Fibroblast of mammary gland (primary cell): ENCODE results near the gene ARHGAP15.
A peak's percentile ranks its signal among the peaks of the same experiment; 100 is the strongest.

Experiments used
- DNase-seq: peaks from one replicate; pipeline ENCODE4 v3.0.0-alpha.2; 2010; ENCODE audit warnings: low read depth
- H3K4me3 ChIP-seq: 2 replicates; pipeline ENCODE4 v1.5.1; 2011; ENCODE audit warnings: low read depth, mild to moderate bottlenecking, low read length, moderate library complexity; ENCODE audit not compliant: control insufficient read depth
- CTCF ChIP-seq: conservative IDR thresholded peaks from 2 replicates; pipeline ENCODE4 v1.5.1; 2011; ENCODE audit warnings: low read depth, low read length, inconsistent platforms; ENCODE audit not compliant: control insufficient read depth, insufficient read depth

The ARHGAP15 gene

DNA sequence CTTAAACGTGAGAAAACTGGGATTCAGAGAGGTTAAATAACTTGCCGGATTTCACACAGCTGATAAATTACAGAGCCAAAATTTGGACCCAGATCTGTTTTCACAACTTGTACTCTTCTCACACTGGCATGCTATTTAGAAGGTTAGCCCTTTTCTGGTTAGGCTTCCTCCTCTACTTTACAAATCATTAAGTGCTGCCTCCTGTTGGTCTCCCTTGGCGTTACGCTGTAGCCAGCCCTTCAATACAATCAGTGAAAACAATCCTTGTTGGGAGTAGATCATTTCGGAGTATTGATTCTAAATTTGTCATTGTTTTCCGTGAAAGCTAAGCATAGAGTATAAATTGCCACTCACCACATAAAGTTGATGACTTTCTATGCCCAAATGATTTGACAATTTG lies 153.5 kb downstream of the ARHGAP15 start:
- DNase-seq = no peak
- peak; percentile 34 for TF ChIP-seq CTCF
- no peak overlapping the region for H3K4me3 ChIP-seq

DNA sequence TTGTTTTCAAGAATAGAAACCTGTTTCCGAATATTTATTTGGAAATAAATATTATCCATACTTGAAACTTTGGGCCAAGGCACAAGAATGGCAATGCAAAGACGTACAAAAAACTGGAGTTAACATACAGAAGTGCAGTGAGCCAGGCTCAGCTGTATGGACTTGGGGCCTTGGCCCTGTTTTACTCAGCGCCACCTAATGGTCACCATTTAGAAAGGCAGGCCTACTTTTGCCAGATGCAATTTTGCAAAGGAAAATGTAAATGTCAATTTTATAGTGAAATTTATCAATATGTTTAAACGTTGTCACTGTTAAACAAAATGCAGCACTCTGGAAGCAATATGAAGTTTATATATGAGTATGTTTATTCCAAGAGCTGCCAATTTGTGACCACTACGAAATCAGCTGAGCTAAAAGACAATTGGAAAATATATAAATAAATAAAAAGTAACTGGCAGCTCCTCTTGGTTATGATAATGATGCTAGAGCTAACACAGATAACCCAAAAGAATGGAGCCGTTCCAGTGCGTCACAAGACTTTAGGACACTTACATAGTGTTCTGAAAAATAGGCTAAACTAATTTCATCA lies 155.0 kb downstream of the ARHGAP15 start:
- peak; percentile 55 for DNase-seq
- peak; percentile 86 for TF ChIP-seq CTCF
- no peak overlapping the region for H3K4me3 ChIP-seq

DNA sequence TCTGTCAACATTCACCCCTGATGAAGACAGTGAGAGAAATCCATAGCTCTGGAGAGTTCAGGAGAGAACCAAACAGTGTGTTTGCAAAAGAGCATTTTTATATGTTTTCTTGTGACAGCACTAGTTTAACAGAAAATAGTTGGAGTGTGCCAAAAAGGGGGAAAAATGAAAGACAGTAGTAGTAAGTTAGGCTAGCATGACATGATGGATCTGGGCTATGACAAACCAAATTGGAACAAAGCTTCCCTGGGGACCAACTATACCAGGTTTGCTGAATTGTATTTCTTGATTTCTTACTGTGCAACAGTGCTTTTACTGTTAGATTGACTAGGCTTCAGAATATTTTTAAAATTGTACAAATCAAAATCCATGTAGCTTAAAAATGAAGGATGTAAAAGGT lies 159.8 kb downstream of the ARHGAP15 start:
- no peak for DNase-seq
- no peak for TF ChIP-seq CTCF
- H3K4me3 ChIP-seq = no peak overlapping the region

DNA sequence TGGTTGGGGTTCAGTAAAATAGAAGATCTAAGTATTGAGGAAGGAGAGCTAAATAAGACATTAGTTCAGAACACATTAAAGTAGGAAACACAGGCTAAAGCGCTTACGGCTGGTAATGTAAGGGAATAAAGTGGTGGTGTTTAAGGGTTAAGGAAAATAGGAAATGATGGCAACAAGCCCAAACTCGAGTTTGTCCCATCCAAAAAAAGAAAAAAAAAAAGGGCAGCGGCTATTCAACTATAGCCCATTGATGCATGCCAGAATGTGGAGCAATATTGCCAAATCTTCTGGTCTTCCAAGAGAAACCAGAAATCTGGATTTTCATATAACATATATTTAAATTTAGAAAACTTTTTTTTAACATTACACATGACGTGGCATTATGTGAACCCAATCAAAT lies 161.0 kb downstream of the ARHGAP15 start:
- H3K4me3 ChIP-seq = no peak overlapping the region
- TF ChIP-seq CTCF = no peak

DNA sequence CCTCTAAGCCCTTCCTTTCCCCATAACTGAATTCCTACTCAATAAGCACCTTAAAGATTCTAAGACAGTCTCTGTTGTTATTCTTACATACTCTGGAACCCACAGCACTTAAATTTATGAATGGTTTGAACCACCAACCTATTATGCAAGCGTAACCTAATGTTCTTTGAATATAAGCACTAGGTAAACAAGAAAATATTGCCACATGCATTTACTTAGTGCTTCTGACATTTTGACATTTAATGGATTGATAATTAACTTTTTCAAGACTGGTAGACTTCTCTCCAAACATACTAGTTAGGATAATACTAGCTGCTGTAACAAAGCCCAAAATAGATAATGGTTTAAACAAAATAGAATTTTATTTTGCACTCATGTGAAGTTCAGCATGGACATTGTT lies 164.8 kb downstream of the ARHGAP15 start:
- no peak for TF ChIP-seq CTCF
- DNase-seq = no peak
- no peak overlapping the region for H3K4me3 ChIP-seq

More for the DNA sequence above, 161.0 kb downstream of the ARHGAP15 start:
- no peak for DNase-seq

GRCh38 chr2:143296089-143296488 lies 166.9 kb downstream of the ARHGAP15 start:
- H3K4me3 ChIP-seq = no peak overlapping the region
- TF ChIP-seq CTCF = no peak
- no peak for DNase-seq

- TF ChIP-seq CTCF = no peak
- no peak for DNase-seq
- no peak overlapping the region for H3K4me3 ChIP-seq
Observed at GRCh38 chr2:143297182-143297581, 168.0 kb downstream of the ARHGAP15 start.
